AG09319 (cell line): ENCODE data around the gene ZDHHC18.

ENCODE experiments used
- DNase-seq: peaks from one replicate; pipeline ENCODE4 v3.0.0-alpha.2; 2010; ENCODE audit warnings: low read depth; ENCODE audit errors: extremely low read depth
- TF ChIP-seq, protein P1 (sequence below): IDR thresholded peaks from 2 replicates; pipeline ENCODE4 v1.5.1; 2011; ENCODE audit warnings: low read depth, mild to moderate bottlenecking, inconsistent platforms, low read length, moderate library complexity

ZDHHC18 gene

DNA sequence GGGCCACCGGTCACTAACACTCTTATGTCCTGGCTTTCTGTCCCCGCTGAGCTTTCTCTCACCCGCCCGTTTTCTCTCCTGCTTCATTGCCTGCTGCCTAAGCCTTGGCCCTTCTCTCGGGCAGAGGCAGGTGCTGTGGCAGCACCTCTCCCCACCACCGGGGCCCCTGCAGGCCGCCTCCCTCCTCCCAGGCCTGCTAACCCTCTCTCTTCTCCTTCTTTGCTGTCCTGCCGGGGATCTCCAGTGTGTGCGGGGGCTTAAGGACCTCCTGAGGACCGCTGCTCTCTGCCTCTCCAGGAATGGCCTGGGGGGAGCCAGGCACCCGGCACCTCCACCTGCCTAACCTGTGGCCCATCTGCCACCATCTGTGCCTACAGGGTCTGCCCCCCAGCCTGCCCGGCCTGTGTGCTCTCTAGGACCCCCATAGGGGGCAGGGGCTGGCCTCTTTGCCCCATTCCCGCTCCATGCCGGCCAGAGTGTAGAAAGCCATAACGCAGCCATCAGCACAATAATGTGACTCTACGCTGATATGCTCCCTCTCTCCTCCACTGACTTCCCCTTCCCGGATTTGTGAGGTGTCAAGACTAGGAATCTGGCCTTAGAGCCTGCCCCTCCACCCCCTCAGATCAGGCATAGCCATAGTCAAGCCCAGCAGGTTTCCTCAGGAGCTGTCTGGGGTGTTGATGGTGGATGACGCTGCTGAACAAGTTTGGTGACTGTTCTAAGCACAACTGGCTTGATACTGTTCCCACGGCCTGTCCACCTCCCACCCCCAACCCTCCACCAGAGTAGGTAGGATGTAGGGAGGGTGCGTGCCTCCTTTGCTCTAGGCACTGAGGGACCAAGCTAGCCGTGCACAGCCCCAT lies 30.3 kb downstream of the ZDHHC18 start:
- DNase-seq, result no peak
- TF ChIP-seq, protein P1, sequence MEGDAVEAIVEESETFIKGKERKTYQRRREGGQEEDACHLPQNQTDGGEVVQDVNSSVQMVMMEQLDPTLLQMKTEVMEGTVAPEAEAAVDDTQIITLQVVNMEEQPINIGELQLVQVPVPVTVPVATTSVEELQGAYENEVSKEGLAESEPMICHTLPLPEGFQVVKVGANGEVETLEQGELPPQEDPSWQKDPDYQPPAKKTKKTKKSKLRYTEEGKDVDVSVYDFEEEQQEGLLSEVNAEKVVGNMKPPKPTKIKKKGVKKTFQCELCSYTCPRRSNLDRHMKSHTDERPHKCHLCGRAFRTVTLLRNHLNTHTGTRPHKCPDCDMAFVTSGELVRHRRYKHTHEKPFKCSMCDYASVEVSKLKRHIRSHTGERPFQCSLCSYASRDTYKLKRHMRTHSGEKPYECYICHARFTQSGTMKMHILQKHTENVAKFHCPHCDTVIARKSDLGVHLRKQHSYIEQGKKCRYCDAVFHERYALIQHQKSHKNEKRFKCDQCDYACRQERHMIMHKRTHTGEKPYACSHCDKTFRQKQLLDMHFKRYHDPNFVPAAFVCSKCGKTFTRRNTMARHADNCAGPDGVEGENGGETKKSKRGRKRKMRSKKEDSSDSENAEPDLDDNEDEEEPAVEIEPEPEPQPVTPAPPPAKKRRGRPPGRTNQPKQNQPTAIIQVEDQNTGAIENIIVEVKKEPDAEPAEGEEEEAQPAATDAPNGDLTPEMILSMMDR, result no peak

DNA sequence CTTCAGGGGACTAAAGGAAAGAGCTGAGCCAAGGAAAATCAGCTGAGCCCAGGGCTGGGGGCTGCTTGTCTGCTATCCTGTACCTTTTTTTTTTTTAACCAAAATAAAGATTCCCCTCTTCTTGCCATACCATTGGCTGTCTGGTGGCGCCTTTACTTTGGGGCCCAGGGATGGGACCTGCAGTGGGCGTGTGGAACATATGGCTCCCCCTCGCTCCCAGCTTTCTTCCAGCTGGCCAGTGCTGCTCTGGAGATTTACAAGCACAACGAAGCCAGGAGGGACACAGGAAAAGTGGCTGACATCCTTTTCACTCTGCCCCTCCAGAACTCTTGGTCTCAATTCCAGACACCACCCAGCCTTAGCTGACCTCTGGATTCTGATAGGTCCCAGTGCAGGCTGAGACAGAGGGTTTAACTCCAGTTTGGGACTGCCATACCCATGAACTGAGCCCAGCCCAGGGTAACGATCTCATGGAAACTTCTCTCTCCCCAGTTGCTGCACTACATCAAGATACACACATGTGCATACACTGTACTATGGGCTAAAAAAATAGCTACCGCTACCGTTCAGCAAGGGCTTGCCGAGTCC lies 31.1 kb downstream of the ZDHHC18 start:
- TF ChIP-seq, protein P1, result no peak

DNA sequence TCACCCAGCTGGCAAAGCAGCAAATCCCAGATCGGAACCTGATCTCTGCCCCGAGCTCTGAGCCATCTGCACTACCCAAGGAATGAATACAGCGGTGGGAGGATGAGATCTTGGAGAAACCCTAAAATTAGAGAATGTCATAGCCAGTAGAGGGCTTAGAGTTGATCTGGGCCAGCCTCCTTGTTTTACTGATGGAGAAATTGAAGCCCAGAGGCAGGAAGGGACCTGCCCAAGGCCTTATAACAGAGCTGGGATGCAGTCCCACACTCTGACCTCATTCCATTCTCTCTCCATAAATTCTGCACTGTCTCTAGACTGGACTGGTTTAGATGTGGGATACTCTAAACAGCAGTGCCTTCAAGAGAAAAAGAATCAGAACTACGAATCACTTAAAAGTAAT lies 31.7 kb downstream of the ZDHHC18 start:
- TF ChIP-seq, protein P1, result no peak
- DNase-seq, result no peak

More for the DNA sequence above, 31.1 kb downstream of the ZDHHC18 start:
- DNase-seq, result no peak

DNA sequence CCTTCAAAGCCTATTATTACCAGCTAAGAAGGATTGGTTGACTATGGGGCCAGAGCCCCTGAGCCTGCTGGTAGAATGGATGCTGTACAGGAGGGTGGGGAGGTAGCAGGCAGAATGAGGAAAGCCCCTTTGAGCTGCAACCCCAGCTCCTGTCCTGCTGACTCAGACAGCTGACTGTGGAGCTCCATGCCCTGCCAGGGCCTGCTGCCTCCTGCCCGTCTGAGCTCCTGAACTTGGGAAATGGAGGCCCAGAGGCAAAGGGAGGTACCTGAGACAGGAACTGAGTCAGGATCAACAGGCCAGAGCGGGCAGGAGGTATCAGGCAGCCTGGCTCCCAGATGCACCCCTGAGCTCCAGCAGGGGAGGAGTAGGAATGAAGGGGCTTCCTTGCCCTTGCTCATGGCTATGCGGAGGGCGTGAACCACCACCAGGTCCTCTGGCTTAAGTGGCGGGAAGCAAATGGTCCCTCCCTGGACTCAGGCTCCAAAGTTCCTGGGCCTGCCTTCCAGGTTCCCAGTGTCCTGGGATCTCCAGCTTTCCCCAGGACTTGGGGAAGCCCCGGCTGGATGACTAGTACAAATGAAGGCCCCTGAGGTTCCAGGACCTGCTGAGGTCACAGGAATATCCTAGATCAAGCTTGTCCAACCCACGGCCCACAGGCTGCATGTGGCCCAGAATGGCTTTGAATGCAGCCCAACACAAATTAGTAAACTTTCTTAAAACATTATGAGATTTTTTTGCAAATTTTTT lies 32.6 kb downstream of the ZDHHC18 start:
- TF ChIP-seq, protein P1, result no peak
- DNase-seq, result no peak

DNA sequence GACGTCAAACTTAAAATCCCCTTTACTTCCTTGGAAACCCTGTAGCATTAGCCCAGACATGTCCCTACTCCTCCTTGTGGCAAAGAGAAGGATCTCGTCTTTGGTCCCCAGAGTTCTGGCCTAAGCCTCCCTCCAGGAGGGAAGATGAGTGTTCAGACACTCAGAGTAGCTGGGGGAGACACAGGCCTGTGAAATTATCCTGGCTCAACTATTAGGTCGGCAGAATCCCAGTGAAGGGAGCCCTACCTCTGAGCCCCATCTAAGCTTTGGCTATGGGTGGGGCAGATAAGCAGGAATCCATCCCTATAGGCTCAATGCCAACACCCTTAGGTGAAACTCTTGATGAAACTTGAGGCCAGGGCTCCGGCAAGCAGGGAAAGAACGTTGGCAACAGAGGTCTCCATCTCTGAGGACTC lies 34.8 kb downstream of the ZDHHC18 start:
- no peak for DNase-seq
- TF ChIP-seq, protein P1, result peak; percentile 13

DNA sequence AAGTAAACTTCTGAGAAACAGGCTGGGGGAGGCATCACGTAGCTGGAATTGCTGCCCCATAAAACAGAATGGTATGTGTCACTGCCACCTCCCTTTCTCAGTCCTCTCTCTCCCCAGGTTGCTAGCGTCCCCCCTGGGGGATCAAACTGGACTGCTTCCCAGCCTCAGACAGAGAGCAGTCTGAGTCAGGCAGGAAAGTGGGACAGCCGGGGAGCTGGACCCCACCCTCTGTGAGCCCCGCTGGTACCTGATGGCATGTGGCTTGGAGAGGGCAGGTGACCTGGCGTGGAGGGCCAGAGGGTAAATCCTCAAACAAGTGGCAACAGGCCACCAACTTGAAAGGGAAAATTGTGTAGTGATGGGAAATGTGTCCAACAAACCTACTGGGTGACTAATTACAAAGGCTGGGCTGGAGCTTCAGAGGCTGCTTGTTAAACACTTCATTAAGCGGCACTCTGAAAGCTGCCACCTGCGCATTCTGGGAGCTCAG lies 35.4 kb downstream of the ZDHHC18 start:
- TF ChIP-seq, protein P1, result no peak
- DNase-seq, result no peak
